ENCODE data around the gene MYO10.
"Not testable (repeated sequence)": the region's sequence is repeated elsewhere in the genome, so short reads cannot be mapped to it uniquely, and the experiment has no call there.

MYO10 gene

DNA sequence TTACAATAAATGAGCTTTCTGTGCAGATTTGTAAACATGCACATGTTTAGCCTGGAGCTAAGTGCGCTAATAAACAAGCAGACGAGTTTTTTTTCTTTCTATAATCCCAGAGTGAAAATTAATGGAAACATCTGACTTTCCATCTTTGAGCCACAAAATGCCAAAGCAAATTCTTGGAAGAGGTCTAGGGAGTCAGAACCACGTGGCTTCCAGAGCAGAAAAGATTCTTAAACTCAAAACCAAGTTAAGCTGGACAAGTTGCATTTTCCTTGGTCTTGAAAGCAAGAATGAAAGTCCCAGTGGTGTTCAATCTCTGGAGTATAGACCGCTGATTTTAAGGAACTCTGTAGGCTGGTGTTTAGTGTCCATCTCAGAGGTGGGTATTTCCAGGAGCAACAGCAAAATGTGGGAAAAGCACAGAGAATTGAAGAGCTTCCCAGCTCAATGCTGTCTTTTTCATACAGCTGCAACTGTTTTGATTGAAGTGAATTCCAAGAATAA is 71.4 kb downstream of the MYO10 start:
- DNase-seq = no peak

- DNase-seq = no peak
These were observed 72.6 kb downstream of the MYO10 start for GRCh38 chr5:16863469-16863946.

DNA sequence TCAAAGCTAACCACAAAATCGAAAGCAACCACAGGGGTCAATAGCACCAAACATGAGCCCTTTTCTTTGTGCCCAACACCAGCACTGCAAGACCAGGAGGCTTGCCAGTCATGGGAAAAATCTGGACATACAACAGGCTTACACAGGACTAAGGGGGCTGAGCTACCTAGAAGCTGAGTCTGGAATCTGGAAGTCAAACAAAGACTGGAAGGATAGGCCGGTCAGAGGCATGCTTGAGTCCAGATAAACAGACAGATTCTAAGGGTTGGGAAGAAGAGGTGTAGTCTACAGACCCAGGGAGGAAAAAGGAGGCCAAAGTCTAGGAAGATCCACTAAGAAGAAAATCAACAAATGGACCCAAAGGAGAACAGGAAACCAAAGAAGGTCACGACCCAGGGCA is 73.3 kb downstream of the MYO10 start:
- no peak for DNase-seq

GRCh38 chr5:16859346-16859745 is 76.7 kb downstream of the MYO10 start:
- no peak for DNase-seq

DNA sequence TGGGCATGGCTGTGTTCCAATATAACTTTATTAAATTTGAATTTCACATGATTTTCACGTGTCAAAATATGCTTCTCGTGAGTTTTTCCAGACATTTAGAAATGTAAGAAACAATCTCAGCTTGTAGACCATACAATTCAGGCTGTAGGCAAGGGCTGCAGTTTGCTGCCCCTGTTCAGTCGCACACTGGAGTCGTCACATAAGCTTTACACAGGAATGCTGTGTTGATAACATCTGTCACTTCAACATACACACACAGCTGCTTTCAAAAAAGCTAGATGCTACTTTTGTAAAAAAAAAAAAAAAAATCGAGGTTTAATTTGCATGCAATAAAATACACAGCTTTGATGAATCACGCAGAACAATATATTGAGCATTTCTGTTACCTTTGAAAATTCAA is 77.9 kb downstream of the MYO10 start:
- DNase-seq = no peak

- no peak for DNase-seq
These were observed 78.5 kb downstream of the MYO10 start for GRCh38 chr5:16857635-16858034.

GRCh38 chr5:16856531-16856930 is 79.6 kb downstream of the MYO10 start:
- DNase-seq = no peak

DNA sequence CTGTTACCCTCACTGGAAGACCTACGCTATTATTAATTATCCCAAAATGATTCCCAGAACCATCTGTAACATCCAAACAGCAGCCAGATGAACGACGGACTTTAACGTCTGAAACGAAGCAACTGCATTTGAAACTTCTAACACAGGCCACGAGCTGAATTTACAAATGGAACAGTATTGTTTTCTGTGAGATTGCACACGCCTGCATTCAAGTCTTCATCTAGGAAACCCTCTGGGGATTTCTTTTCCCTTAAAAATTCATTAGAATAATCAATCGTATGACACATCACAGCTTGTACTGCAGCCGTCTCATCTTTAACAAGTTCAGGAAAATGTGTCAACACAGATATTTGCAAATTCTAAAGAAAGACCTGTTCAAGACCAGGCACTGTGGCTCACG is 80.2 kb downstream of the MYO10 start:
- DNase-seq = no peak

DNA sequence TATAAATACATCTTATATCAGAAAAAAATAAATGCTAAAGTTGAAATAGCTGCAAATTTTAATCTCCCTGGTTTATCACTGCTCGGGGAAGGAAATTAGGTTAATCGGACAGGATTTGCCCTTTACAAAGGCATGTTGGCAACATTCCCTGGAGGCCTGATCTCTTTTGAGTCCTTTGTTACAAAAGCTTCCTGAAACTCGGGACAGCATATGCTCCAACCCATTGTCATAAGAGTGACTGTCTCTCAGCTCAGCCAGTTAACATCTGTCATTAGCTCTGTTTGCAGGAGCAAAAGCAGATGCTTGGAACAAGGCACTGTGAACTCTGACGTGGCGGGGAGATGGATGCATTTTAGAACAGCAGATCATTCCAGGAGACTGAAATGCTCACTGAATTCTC is 80.6 kb downstream of the MYO10 start:
- no peak for DNase-seq

- no peak for DNase-seq
These were observed 81.7 kb downstream of the MYO10 start for GRCh38 chr5:16854351-16854750.

GRCh38 chr5:16853518-16853917 is 82.6 kb downstream of the MYO10 start:
- no peak for DNase-seq

DNA sequence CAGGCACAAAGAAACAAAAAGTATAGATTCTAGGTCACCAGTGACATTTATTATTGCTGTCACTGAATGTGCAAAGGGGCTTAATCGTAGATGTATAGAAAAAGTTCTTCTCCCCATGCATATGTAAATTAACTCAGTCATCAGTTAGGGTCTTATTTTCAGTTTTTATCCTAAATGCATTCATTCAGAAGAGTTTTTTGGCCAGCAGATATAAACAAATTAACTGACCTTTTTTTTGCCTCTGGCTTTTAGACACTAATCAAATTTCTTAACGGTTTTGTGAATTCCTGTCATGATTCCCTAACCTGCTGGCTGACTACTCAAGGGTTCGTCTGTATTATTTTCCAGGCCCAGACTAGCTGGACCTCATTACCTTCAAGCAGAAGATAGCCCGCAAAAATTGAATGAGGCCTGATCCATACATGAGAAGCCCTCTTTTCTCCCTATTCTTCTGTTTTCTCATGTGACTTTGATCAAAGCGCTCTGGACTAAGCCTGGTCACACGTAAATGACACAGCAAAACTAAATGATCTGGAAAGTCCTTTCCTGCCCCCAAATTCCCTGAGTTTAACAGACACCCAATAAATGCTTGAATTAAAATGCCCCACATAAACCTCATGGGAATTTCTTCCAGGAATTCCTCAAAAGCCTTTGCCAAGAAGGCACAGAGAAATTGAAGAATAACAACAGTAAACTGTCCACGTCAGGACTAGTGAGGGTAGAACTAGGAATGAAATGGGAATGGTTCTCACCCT is 83.7 kb downstream of the MYO10 start:
- DNase-seq = no peak

- DNase-seq = no peak
These were observed 86.3 kb downstream of the MYO10 start for GRCh38 chr5:16849775-16850174.

DNA sequence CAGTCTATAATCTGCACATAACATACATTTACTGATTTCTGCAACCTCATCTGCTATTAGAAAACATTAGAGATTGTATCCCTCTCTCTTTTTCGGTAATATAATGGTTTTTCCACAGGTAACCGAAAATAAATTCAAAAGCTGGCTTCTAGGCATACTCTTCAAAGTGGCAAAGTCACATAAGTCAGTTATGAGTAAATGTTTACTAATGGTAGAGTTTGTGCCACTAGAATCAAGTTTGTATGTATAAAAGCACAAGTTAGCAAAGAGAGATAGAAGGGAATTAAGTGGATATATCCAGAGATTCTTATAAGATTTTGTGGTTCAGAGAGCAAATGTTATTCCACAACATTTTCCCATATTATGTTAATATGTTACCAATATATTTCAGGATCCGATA is 86.9 kb downstream of the MYO10 start:
- no peak for DNase-seq

DNA sequence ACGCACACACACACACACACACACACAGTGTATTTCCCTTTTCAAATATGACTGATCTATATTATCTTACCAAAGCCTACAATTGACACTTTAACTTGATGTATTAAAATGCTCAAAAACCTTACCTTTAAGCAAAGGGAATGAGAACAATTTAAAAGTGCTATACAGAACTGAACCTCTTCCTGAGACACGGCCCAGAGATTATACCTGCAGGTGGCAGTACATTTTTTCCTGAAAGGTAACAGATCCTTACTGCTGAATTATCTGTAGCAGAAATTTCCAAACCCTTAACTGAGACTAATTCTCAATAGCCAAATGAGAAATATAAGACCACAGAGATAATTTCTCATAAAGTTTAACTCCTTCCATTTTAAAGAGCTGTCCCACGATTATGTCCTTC is 91.1 kb downstream of the MYO10 start:
- DNase-seq = no peak

GRCh38 chr5:16842896-16843295 is 93.2 kb downstream of the MYO10 start:
- no peak for DNase-seq

- no peak for DNase-seq
These were observed 94.7 kb downstream of the MYO10 start for GRCh38 chr5:16841416-16841815.

DNA sequence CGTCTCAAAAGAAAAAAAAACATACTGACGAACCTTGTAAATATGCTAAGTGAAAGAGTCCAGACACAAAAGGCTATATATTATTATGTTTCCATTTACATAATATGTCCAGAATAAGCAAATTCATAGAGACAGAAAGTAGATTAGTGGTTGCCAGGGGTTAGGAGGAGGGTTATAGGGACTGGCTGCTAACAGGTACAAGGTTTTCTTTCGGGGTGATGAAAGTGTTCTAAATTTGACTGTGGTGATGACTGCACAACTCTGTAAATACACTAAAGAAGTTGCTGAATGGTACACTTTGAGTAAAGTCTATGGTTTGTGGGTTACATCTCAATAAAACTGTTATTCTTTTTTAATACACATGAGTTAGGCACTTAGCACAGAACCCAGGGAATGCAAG is 98.8 kb downstream of the MYO10 start:
- no peak for DNase-seq

DNA sequence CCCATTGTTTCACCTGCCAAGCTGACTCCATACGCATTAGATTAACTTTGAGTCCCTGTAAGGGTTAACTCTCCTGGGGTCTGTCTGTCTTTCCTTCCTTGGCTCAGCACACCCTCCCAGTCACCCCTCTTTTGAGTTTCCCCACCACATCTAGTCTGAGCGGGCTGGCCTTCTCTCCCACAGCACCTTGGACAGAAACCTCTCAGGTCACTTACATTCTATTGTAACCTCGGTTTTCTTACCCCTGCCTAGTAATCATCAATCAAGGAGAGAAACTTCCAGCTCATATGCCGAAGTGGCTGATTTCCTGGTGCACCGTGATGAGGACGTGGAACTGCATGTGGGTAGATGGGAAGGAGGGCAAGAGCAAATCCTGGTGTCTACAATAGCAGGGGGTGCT is 102.1 kb downstream of the MYO10 start:
- no peak for DNase-seq

GRCh38 chr5:16831326-16831725 is 104.8 kb downstream of the MYO10 start:
- DNase-seq = not testable (repeated sequence)

DNA sequence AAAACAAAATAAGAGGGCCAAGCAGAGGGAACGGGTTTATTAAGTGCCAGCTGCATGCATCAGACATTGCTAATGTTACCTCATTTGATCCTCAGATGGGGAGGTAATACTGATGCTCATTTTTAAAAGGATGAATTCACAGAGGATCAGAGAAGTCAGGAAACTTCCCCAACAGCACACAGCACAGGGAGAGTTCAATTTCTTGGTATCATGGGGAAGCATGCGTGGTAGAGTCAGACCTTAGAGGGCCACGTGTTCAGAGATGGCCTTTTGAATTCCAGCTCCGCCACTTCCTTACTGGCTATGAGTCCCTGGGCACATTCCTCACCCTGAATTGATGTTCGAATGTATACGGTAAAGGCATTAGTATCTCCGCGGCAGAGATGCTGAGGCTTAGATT is 108.3 kb downstream of the MYO10 start:
- DNase-seq = no peak

- DNase-seq = peak in 8 of 58 donors; percentile 5 to 39 (median 6)
These were observed 109.5 kb downstream of the MYO10 start for GRCh38 chr5:16826379-16827125.

Measured in anterior cingulate cortex (tissue), 58 donors.